ENCODE data around the gene EIF2B2.

DNA sequence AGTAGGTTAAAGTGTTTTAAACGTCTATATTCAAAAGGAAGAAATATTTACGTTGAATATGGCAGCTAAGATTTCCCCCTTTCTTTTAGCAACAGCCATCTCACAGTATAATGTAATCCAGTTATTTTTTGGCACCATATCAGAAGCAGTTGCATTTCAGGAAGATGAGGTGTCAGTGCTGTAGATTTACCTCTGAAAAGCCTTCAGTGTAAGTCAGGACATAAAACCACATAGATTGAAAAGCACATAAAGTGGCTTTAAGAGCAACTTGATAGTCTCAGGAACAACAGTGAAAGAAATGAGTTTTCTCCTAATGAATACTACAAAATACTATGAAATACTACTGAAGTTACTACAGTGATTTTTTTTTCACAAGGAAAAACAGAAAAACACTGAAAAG is 41.6 kb downstream of the EIF2B2 start:
- no peak for TF ChIP-seq GRHL2 (CRISPR knock-in tag; IDR thresholded peaks at IDR 0.05; ENCODE audit: insufficient replicate concordance, severe bottlenecking)
- no peak for TF ChIP-seq CREB1 (CRISPR knock-in tag; IDR thresholded peaks at IDR 0.05)
- TF ChIP-seq, protein P1, sequence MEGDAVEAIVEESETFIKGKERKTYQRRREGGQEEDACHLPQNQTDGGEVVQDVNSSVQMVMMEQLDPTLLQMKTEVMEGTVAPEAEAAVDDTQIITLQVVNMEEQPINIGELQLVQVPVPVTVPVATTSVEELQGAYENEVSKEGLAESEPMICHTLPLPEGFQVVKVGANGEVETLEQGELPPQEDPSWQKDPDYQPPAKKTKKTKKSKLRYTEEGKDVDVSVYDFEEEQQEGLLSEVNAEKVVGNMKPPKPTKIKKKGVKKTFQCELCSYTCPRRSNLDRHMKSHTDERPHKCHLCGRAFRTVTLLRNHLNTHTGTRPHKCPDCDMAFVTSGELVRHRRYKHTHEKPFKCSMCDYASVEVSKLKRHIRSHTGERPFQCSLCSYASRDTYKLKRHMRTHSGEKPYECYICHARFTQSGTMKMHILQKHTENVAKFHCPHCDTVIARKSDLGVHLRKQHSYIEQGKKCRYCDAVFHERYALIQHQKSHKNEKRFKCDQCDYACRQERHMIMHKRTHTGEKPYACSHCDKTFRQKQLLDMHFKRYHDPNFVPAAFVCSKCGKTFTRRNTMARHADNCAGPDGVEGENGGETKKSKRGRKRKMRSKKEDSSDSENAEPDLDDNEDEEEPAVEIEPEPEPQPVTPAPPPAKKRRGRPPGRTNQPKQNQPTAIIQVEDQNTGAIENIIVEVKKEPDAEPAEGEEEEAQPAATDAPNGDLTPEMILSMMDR (IDR thresholded peaks at IDR 0.05): no peak
- no peak for TF ChIP-seq NFYB (CRISPR knock-in tag; conservative IDR thresholded peaks at IDR 0.05; ENCODE audit: low read depth)

Measured in WTC11 (cell line).